ENCODE measurements around the gene PIEZO2. TPM values are rescaled to one million over a fixed set of nuclear protein-coding genes. Genes with fewer than 3 reads are reported as not detected.

The PIEZO2 gene
- total RNA-seq, 6 donors from 2014 or later, result 6.5 to 37.7 (median 7.8) TPM

GRCh38 chr18:10946058-10946457 is 203.3 kb downstream of the PIEZO2 start:
- Histone ChIP-seq H3K27me3 (no peaks in the 10 kb centered on the region), H3K9me3 (peaks cover 14 to 21% (median 16%) of the 10 kb centered on the region in 4 donors), H3K4me1 (no peaks in the 10 kb centered on the region), H3K4me3 (no peak overlapping the region), H3K27ac (no peak overlapping the region), H3K36me3 (no peaks in the 10 kb centered on the region)
- no peak for DNase-seq
- ATAC-seq (ENCODE audit: low FRiP score in 2 of 2), result no peak
- TF ChIP-seq POLR2A (IDR thresholded peaks at IDR 0.05) (no peak), POLR2AphosphoS5 (IDR thresholded peaks at IDR 0.05) (no peak), CTCF (IDR thresholded peaks at IDR 0.05) (no peak), EP300 (IDR thresholded peaks at IDR 0.05) (no peak)

GRCh38 chr18:10942998-10943397 is 206.4 kb downstream of the PIEZO2 start:
- H3K4me1 ChIP-seq, result no peaks in the 10 kb centered on the region
- no peak overlapping the region for H3K4me3 ChIP-seq
- no peak overlapping the region for H3K27ac ChIP-seq
- no peaks in the 10 kb centered on the region for H3K27me3 ChIP-seq
- H3K36me3 ChIP-seq, result no peaks in the 10 kb centered on the region
- ATAC-seq (ENCODE audit: low FRiP score in 2 of 2), result no peak
- no peak for TF ChIP-seq POLR2AphosphoS5 (IDR thresholded peaks at IDR 0.05)
- TF ChIP-seq CTCF (IDR thresholded peaks at IDR 0.05), result no peak
- no peak for TF ChIP-seq EP300 (IDR thresholded peaks at IDR 0.05)
- no peak for TF ChIP-seq POLR2A (IDR thresholded peaks at IDR 0.05)
- H3K9me3 ChIP-seq, result peaks cover 14 to 21% (median 16%) of the 10 kb centered on the region in 4 donors
- no peak for DNase-seq
- 94 to 95% methylated on average over 4 of the region's 4 CpGs for WGBS, 2 donors

GRCh38 chr18:10939822-10940221 is 209.5 kb downstream of the PIEZO2 start:
- 89 to 93% methylated on average over 6 of the region's 6 CpGs for WGBS, 2 donors
- TF ChIP-seq CTCF (IDR thresholded peaks at IDR 0.05) (no peak), POLR2A (IDR thresholded peaks at IDR 0.05) (no peak), EP300 (IDR thresholded peaks at IDR 0.05) (no peak), POLR2AphosphoS5 (IDR thresholded peaks at IDR 0.05) (no peak)
- no peak for DNase-seq

GRCh38 chr18:10937743-10938640 is 211.4 kb downstream of the PIEZO2 start:
- Histone ChIP-seq H3K4me3 (no peak overlapping the region), H3K4me1 (no peaks in the 10 kb centered on the region), H3K27me3 (no peaks in the 10 kb centered on the region), H3K27ac (no peak overlapping the region), H3K36me3 (no peaks in the 10 kb centered on the region), H3K9me3 (no peaks in the 10 kb centered on the region)
- no peak for DNase-seq
- ATAC-seq (ENCODE audit: low FRiP score in 2 of 2), result no peak
- no peak for TF ChIP-seq POLR2AphosphoS5 (IDR thresholded peaks at IDR 0.05)
- no peak for TF ChIP-seq CTCF (IDR thresholded peaks at IDR 0.05)
- no peak for TF ChIP-seq POLR2A (IDR thresholded peaks at IDR 0.05)
- WGBS, 2 donors, result 45 to 66% methylated on average over 6 of the region's 6 CpGs

More at GRCh38 chr18:10939822-10940221, 209.5 kb downstream of the PIEZO2 start:
- ATAC-seq (ENCODE audit: low FRiP score in 2 of 2), result no peak
- Histone ChIP-seq H3K9me3 (peaks cover 0 to 4% (median 1%) of the 10 kb centered on the region in 4 donors), H3K27me3 (no peaks in the 10 kb centered on the region), H3K36me3 (no peaks in the 10 kb centered on the region), H3K4me1 (no peaks in the 10 kb centered on the region), H3K27ac (no peak overlapping the region), H3K4me3 (no peak overlapping the region)

Measured in upper lobe of left lung (tissue), 6 donors.